PC-9 (cell line): ENCODE data around the gene PGS1.

Experiments
- EZH2 ChIP-seq: fragments of 200-600 bp; sonication (generic); IDR thresholded peaks from 2 replicates; pipeline ENCODE4 v1.8.0; 2017; ENCODE audit warnings: antibody characterized with exemption, low read depth
- TF ChIP-seq, protein P1 (sequence below): fragments of 200-600 bp; sonication (generic); conservative IDR thresholded peaks from 2 replicates; pipeline ENCODE4 v1.6.1; 2017; ENCODE audit warnings: mixed run types, antibody characterized with exemption, mild to moderate bottlenecking, moderate library complexity

DNA sequence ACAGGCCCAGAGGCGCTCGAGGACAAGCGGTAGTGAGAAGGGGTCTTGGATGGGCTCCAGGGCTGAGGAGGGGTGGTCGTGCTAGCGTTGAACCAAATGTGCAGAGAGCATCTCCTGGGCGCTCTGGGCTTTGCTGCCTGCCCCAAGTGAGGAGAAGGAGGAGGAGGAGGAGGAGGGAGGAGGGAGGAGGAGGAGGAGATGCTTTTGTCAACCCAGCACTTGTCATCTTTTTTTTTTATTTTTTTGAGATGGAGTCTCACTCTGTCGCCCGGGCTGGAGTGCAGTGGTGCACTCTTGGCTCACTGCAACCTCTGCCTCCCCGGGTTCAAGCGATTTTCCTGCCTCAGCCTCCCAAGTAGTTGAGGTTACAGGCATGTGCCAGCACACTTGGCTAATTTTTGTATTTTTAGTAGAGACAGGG lies 59.8 kb downstream of the PGS1 start:
- TF ChIP-seq, protein P1, sequence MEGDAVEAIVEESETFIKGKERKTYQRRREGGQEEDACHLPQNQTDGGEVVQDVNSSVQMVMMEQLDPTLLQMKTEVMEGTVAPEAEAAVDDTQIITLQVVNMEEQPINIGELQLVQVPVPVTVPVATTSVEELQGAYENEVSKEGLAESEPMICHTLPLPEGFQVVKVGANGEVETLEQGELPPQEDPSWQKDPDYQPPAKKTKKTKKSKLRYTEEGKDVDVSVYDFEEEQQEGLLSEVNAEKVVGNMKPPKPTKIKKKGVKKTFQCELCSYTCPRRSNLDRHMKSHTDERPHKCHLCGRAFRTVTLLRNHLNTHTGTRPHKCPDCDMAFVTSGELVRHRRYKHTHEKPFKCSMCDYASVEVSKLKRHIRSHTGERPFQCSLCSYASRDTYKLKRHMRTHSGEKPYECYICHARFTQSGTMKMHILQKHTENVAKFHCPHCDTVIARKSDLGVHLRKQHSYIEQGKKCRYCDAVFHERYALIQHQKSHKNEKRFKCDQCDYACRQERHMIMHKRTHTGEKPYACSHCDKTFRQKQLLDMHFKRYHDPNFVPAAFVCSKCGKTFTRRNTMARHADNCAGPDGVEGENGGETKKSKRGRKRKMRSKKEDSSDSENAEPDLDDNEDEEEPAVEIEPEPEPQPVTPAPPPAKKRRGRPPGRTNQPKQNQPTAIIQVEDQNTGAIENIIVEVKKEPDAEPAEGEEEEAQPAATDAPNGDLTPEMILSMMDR = no peak
- no peak for TF ChIP-seq EZH2
